Measurements from ENCODE around the gene CA12.

DNA sequence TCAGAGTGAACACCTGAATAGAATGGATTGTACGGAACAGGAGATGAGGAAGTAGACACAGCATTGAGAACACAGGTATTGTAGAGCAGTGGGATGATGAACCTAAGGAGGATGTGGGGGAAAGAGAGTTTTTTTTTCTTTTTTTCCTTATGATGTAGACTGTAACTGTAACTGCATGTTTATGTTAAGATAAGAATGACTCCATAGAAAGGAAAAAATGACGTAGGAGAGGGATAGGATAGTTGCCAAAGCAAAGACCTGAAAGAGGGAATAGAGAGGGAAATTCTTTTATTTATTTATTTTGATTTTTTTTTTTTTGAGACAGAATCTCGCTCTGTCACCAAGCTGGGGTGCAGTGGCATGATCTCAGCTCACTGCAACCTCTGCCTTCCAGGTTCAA, 71.0 kb downstream of the CA12 start:
- TF ChIP-seq JUN (IDR thresholded peaks at IDR 0.05; ENCODE audit: borderline replicate concordance, insufficient read depth, insufficient read length, low read depth) = no peak
- TF ChIP-seq CTCF (IDR thresholded peaks at IDR 0.05; ENCODE audit: extremely low read depth in 1 of 2, insufficient read depth in 1 of 2, low read depth in 1 of 2, low read length in 2 of 2) = no peak

Measured in endothelial cell of umbilical vein (primary cell).